Measurements from ENCODE around the gene ELFN2.

- TF ChIP-seq POLR2AphosphoS5 (IDR thresholded peaks at IDR 0.05; ENCODE audit: low read depth, low read length) = no peak
- TF ChIP-seq POLR2A (IDR thresholded peaks at IDR 0.05; ENCODE audit: low read depth, low read length) = no peak
Measured at GRCh38 chr22:37370306-37370979, 56.8 kb downstream of the ELFN2 start.
